Inflammatory macrophage treated with lipopolysaccharide for 4 hours (primary cell): Measurements from ENCODE around the gene KCTD17.

ENCODE experiments used
- DNase-seq: peaks from one replicate; pipeline ENCODE4 v3.0.0-alpha.2; 2020

Gene KCTD17

GRCh38 chr22:37083914-37084313, 32.4 kb downstream of the KCTD17 start:
- no peak for DNase-seq

DNA sequence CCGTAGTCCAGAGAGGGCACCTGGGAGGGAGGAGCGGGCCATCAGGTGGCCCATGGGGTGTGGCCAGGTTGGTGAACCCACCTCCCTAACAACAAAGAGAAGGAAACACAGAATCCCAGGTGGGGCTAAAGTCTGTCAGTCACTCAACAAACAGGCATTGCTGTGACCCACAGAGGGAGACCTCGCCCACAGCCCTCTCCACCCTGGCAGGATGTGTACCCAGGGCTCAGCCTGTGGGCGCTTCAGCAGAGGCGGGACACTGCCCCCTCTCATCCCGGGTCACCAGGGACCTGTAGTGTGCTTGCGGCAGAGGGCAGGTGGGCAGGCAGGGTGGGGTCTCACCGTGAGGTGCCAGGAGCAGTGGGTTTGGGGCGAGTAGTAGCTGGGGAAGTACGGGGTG, 32.8 kb downstream of the KCTD17 start:
- no peak for DNase-seq

GRCh38 chr22:37086184-37086583, 34.6 kb downstream of the KCTD17 start:
- DNase-seq: no peak

DNA sequence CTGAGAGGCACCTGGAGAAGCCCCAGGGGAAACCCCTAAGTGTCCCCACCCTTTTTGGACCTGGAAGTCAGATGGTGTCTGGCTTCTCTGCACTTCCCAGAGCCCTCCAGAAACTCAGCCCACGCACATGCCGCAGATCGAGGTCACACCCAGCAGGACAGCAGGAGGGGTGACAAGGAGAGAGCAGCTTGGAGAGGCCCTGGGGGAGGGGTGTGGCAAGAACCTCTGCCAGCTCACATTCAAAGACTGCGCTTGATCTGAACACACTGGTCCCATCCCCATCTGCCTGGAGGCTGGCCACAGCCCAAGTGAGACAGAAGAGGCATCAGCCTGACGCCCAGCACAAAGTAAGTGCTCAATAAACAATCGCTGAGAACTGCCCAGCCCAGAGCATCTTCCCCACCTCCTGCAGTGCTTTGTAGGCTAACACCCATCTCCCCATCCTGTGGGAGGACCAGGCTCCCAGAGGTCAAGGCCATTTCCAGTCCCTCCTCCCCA, 36.6 kb downstream of the KCTD17 start:
- DNase-seq: no peak

DNA sequence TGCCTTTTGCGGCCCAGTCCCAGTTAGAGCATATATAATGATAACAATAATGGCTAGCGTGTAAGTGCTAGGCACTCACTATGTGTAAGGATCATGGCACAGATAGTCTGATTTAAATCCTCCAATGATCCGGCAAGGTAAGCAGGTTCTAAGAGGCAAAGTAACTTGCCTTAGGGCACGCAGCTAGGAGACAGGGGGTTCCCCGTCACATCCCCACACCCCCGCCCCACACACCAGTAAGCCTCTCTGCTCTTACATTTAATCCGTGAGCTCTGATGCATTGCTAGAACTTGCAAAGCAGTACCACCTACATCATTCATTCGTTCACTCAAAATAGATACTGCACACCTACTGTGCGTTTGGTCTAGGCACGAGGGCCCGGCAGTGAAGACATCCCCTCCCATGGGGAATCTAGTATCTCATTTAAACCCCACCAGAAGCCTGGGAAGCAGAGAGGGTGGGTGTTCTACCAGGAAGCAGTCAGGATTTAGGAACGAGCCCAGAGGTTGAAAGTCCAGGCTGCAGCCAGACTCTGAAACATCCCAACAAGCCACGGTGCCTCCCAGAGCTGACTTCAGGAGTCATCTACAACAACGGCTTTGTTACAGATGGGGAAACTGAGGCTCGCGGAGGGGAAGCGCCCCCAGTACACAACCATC, 37.3 kb downstream of the KCTD17 start:
- DNase-seq: no peak

- DNase-seq: no peak
Measured at GRCh38 chr22:37089434-37089833, 37.9 kb downstream of the KCTD17 start.

GRCh38 chr22:37090920-37091695, 39.6 kb downstream of the KCTD17 start:
- DNase-seq: no peak

DNA sequence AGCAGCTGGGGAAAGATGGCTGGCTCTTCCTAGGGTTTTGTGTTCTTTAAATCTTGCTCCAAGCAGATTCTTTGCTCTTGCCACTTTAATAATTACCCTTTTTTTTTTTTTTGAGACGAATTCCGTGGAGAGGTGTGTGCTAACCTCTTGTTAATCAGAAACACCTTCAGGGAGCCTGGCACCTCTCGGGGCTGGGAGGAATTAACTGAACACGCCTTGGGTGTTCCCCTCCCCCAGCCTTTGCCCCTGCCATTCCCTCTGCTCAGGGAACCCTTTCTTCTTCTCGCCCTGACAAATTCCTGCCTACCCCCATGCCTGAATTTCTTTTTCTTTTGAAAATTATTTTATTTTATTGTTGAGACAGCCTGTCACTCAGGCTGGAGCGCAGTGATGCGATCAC, 40.5 kb downstream of the KCTD17 start:
- no peak for DNase-seq

- no peak for DNase-seq
Measured at GRCh38 chr22:37092997-37093396, 41.5 kb downstream of the KCTD17 start.

- no peak for DNase-seq
Measured at GRCh38 chr22:37094239-37094638, 42.7 kb downstream of the KCTD17 start.

DNA sequence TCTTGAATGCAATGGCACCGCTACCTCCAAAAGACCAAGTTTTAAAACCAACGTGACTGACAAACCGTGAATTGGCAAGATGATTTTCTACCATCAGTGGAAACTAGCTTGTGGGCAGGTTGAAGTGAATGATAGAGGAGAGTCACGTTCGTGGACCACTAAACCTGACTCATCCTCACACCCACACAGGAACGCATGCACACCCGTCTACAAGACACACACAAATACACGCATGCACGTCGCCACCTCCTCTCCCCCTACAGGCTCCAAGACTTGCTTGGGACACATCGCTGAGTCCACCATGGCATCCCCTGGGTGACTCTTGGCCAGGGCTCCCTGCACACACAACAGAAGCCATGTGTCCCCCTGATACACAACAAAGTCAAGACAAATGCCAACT, 43.6 kb downstream of the KCTD17 start:
- DNase-seq: no peak

DNA sequence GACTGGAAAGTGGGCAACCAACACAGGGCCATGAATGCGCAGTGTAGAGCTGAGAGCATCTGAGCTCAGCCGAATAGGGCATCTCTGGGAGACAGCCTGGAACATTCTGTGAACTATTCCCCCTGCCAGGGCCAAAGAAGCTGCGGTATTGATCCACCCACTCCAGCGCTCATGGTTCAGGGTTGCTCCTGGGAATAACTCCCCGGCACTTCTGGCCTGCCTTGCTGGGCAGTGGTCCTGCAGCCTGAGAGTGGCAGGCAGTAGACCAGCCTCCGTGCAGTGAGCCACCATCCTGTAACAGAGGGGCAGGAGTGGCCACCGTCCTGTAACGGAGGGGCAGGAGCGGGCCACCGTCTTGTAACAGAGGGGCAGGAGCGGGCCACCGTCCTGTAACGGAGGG, 45.8 kb downstream of the KCTD17 start:
- DNase-seq: no peak

- no peak for DNase-seq
Measured at GRCh38 chr22:37098976-37099591, 47.5 kb downstream of the KCTD17 start.

DNA sequence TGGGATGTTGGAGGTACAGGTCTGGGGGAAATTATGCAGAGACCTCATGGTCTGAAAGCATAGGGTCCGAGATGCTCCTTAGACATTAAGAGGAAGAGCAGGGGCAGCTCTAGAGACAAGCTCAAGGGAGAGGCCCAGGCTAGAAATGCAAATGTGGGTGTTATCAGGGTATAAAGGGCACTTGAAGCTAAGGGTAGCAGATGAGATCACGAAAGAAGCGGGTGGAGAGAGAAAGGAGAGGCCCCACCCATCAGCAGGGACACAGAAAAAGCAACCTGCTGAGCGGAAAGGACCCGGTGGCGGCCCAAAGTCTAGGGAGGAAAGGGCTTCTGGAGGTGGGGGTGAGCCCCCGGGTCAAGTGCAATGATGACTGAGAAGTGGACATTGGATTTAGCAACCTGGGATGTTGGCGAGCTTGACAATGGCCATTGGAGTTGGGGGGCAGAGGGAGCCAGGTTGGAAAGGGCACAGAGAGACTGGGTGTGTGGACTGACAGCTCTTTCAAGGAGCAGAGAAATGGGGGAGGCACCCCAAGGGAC, 49.1 kb downstream of the KCTD17 start:
- DNase-seq: no peak

GRCh38 chr22:37101311-37102066, 49.9 kb downstream of the KCTD17 start:
- DNase-seq: no peak

DNA sequence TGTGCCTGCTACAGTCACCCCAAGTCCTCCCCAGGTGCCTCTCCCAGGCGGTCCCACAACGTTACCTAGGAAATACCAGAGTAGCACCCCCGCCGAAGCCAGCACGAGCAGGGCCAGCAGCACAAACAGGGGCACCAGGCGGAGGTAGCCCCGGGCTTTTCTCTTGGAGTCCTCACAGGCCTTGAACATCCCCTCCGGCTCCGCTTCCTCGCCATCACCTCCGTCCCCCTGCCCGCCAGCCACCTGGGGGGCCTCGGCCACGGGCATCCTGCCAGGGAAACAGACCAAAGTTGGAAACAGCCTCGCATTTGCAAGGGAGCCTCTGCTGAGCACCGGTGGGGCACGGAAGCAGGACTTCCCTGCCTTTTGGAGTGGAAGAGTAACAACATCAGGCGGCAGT, 51.6 kb downstream of the KCTD17 start:
- no peak for DNase-seq

DNA sequence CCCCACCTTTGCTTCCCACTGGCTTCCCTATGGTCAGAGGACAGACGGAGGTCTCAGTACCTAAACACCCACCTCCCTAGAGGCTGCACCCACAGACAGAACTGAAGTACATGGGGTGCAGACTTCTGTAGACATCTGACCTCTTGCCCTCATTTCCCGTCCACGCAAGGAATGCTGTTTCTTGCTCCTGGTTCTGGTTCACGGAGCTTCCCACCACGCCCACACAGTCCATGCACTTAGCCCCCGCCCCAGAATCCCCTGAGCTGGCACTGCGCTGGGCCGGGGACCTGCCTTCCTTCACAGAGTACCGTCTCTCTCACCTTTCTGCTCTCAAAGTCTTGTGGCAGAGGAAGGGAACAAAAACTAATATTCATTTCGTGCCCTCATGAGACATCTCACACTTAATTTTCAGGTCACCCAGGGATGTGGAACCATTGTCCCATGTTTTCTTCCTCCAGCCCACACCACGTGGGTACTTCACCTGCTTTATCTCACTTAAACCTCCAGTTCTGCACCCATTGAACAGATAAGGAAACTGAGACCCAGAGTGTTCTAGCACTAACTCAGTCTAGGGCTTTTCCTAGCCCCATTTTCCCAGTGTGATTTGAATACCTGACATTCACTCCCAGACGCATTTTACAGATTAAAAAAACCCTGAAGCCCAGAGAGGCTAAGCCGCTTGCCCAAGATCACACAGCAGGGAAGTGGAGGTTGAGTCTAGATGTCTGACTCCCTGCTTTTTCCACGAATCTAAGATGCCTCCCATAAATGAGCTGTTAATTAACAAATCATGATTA, 52.3 kb downstream of the KCTD17 start:
- DNase-seq: no peak

DNA sequence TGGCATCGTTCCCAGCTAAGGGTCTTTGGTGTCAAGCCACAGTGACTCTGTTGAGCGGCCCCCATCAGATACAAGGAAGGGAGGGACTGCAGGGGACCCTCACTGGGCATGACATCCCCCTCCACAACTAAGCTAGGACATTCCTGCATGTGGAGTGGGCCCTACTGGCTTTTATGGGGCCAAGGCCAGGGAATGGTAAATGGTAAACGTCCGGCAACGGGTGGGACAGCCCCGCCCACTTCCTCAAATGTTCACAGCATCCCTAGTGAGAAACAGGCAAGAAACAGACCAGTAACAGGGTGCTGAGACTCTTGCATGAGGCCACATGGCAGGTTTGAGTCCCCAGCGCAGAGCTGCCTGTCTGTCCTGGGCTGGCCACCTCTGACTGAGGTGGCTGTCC, 53.6 kb downstream of the KCTD17 start:
- no peak for DNase-seq

GRCh38 chr22:37105990-37106389, 54.4 kb downstream of the KCTD17 start:
- no peak for DNase-seq

DNA sequence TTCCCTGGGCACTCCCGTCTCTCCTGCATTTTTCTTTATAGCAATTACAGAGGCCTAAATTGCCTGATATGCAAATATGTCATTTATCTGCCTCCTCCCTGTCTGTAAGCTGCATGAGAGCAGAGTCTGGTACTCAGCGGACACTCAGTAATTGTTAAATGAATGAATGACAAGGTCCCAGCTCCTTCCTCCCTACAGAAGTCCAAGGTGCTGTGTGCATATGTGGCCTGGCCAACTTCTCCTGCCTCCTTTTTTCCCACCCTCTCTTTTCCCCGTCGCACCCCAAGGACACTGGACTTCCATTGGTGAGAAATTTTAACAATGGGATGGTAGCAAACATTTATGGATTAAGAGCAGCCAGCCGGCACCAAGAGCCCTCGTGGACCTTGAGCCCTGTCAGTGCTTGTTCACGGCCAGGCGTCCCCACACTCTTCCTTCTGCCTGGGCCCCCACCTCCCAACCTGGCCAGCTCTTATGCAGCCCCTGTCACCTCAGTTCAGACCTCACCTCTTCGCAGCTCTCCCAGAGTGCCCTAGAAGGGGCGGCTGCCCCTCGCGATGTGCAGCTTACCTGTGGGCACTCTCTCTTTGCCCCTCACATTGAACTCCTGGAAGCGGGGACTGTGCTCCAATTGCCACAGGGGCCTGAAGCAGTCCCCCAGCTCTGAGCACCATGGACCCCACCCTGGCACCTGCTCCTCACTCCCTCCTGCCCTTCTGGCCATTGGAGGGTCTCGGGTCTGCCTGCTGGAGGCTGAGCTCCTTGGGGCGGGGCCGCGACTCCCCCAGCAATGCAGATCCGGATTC, 56.5 kb downstream of the KCTD17 start:
- DNase-seq: no peak

- no peak for DNase-seq
Measured at GRCh38 chr22:37109242-37109917, 57.8 kb downstream of the KCTD17 start, which contains the start of gene TMPRSS6. Gene TMPRSS6 (minus strand): TSS chr22:37109713. CDS start chr22:37103417, 6,296 bp downstream.
